Fibroblast of skin of abdomen (primary cell): Measurements from ENCODE around the gene GPANK1.

ENCODE experiments used
- DNase-seq: peaks from one replicate; pipeline ENCODE4 v3.0.0-alpha.2; 2013

The GPANK1 gene

DNA sequence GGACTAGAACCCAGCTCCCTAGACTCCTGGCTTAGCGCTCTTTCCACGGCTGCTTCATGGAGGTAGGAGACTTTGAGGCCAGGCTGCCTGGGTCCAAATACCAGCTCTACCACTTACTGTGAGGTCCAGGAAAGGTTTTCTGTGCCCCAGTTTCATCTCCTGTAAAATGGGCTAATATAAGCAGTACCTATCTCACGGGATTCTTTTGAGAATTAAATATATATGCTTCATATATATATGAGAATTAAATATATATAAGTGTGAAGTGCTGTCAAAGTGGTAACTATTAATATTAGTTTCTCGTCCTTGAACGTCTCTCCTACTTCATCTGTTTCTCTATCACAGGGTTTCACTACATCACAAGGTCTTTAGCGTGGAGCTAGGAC is 26.3 kb upstream of the GPANK1 start:
- no peak for DNase-seq

DNA sequence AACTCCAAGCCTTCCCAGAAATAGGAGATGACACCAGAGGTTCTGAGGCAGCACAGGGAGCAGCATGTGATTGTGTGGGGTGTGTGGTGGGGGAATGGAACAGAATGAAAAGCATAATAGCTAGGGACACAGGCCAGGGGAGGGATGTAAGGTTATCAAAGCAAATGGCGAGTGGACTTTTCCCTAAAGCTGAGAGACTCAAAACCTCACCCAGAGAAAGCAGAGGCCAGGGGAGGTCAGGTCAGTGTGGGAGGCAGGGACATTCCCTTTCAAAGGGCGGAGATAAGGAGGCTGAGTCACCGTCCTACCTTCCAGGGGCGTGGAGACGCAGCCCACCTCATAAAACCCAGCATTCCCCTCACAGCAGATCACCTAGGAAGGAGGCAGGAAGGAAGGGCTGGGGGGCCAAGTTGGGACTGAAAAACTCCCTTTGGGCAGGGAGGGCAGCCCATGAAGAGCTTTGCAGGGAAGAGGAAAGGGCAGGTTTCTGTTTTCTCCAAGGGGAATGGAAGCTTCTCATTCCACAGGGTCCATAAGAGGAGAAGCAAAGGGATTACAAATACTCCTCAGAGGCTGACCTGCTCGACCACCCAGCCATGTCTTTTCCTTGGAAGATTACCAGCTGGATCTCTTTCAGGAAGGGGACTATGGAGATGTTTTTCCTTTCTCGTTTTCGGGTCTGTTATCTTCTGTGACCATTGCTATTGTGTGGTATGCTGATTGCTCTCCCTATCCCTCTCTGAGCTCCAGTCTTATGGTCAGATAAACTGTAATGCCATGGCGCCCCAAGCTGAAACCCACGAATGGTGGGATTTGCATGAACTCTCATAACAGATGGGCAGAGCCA is 25.7 kb upstream of the GPANK1 start:
- DNase-seq = no peak

DNA sequence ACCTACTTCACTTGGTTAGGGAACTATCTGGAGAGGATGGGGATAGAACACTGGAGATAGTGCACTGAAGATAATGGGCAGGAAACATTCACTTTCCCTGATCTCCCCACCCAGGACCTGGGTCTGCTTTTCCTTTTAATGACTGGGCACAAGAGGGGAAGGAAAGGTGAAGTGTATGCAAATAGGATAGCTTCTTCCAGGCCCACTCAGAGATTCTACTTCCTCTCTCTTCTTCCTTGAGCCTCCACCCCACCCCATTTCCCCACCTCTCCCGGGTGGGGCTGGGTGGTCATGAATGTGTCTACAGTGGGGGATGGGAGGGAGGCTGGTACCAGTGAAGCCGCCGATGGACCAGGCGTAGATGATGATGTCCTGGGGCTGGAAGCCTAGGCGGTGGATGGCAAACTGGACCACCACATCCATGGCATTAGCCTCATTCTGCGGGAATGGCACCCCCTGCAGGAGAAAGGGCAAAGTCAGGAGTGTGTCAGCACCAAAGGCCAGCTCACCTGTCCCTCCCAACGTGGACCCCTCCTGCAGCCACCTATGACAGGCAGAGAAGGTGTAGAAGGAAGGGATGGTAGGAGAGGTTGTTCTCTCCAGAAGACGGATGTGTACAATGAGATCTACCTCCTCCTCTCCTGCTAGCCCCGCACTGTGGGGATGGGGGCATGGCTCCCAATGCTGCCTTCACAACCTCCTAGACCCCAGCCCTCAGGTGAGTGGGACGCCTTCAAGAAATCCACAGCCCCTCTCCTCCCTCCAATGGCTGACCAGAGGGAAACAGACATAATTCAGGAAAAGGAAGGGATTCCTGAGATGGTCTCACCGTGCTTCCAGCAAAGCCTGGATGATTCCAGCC is 24.7 kb upstream of the GPANK1 start:
- no peak for DNase-seq

DNA sequence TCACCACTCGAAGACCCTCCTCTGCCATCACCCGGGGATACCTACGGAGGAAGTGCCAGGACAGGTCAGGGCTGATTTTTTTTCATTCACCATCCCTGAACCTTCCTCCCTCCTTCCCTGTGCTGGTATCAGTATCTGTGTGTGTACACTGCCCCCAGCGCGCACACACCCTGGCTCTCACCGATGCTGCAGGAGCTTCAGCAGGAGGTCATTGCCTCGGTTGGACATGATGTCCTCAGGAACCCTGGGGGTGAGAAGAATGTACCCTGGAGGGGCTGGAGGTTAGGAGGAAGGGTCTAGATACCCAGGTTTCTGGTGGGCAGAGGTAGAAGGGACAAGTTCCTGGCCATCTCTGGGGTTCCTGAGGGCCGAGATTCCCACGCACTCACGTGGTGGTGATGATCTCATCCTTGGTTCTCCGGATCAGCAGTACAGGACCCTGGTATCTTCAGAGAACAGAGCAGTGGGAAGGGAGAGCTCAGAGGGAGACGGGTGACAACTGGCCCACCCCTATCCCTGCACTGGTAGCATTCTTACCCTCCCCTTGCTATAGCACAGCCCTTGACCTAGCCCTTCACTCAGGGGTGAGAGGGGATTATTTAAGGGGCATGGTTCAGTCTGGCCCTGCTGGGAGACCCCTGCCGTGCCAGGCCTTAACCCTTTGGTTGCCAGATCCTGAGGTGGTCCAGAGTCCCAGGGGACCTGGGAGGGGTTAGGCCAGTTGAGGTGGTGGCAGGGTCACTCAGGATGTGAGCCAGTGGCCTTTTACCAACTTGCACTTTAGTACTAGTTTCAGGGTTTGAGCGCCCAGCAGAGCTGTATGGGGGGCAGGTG is 23.3 kb upstream of the GPANK1 start:
- DNase-seq = no peak

DNA sequence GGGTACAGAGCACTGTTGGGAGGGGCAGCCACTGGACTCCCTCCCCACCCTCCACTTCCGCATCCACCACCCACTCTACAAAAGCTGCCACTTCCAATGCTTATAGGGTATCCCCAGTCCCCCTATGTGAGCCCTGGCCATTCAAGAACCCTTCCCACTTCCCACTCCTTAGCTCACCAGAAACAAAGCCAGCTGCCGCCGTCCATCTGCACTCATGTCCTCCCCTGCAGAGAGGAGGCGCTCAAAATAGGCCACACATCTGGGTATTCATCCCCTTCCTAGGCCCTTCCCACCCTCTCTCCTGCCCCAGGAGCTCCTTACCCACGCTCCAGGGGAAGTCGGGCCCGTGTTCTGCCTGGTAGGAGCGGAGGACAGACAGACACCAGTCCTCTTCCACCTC is 22.5 kb upstream of the GPANK1 start:
- no peak for DNase-seq

DNA sequence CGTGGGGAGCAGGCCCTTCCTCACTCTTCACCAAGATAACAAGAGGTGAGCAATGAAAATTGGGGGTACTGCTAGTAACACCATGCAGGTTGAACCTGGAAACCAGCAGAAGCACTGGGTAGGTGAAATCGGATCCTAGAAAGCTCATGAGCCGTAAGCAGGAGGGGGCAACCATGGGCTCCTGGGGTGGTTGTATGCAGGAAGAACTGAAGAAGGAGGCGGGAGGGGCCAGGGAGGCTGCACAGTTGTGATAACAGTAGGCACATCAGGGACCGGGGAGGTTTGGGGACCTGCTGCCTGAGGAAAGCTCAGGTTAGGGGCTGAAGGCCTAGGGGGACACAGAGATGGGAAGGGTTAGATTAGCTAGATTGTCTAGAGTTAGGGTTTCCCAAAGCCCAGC is 21.7 kb upstream of the GPANK1 start:
- no peak for DNase-seq

DNA sequence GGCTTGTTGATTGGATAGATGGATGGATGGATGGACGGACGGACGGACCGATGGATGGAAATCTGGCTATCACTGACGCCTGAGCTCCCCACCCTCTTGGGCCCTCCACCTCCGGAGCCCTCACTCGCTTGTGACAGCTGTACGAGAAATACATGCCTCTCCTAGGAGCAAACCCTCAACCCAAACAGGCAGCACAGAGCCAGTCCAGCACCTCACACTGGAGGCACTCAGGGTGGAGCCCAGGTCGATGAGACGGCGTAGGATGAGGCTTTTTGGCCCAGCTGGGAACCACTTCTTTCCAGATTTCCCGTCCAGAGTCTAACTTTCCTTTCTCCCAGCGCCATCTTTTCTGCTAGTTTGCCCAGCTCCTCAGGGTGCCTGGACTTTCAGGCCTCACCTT is 18.8 kb upstream of the GPANK1 start:
- DNase-seq = no peak

DNA sequence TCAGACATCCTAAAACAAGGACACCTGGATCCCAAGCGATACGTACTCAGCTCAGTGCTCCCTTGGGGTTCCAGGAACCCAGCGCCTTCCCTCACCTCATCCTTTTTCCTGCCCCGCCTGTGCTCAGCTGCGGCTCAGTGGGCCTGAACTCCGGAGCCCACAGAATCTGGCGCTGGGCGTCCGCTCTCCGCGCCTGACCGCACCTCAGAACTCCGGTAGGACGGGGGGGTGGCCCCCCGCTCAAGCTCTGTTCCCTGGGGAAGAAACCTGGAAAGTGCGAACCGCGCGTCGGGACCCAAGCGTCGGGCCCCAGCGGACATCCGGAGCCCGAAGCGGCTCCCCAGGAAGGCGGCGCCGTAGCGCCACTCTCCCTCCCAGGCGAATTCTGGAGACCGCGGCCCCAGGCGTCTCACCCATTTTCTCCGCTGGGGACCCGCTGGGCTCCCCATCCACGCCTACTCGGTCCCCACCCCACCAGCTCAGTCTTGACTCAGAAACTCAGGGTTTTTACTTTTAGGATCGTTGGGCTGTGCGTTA is 16.4 kb upstream of the GPANK1 start:
- DNase-seq = peak; percentile 38

DNA sequence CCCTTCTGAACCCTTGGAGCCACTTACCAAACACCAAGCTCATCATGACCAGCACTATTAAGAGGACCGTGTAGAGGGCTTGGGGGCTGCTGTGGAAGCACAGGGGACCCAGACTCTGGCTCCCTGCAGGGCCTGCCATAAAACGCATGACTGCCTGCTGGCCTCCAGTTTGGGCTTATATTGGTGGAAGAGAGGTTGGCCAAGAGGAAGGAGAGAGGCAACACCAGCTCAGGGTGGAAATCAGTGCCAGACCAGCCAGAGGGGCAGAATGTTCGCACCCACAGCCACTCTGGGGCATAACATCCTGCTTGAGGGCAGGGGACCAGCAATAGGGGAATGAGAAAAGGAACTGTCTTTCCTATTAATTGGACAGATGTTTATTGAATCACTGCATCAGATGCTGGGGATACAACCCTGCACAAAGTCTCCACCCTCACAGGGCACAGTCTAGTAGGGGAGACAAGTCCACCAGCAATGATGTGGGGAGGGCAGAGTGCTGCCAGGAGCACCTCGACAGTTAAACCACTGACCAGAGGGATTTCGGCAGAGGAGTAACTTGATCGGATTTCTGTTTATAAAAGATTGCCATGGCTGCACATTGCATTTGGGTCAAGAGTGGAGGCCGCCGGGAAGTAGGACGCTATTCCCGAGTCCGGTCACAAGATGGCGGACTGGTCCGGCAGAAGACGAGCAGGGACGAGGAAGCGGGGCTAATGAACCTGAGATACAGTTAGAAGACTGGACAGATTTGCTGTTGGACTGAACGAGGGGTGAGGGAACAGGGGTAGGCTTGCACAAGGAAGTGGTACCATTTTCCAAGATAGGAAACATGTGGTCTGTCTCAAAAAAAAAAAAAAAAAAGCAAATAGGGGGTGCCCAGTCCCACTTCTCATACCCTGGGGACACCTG is 15.7 kb upstream of the GPANK1 start, which contains the start of gene LY6G5C:
LY6G5C (minus strand) TSS at position 842 of the 909 bp plus-strand sequence; CDS start at position 148, 694 bp downstream.
- DNase-seq = peak; percentile 82

DNA sequence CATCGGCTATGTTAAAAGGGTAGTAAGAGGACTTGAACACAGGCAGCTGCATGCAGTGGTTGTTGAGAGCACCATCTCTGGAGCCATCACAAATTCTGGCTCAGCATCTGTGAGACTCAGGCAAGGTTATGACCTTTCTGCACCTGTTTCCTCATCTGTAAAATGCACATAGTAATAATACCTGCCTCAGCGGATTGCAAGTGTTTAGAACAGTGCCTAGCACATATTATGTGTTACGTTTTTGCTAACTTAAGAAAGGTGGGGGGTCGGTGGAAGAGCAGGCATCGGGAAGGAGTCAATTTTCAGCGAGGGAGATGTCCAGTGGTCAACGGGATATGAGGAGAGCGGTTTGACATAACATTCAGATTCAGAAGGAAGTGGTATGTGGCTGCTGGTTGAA is 13.2 kb upstream of the GPANK1 start:
- DNase-seq = no peak

DNA sequence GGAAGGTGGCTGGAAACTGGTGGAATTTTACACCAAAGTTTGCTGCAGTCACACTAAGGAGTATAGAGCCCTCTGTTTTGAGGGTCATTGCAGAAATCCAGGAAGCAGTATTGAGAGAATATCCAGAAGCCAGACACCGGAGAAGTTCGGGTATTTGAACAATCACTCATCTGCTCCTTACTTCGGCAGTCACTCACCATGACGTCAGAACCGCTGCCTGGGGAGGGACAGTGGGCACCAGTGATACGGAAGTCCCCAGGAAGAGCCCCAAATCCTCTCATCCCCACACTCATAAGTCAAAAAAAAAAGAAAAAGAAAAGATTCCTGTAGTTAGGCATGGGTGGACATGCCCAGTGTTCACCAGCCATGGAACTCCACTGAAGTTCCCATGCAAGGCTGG is 12.1 kb upstream of the GPANK1 start:
- DNase-seq = no peak

DNA sequence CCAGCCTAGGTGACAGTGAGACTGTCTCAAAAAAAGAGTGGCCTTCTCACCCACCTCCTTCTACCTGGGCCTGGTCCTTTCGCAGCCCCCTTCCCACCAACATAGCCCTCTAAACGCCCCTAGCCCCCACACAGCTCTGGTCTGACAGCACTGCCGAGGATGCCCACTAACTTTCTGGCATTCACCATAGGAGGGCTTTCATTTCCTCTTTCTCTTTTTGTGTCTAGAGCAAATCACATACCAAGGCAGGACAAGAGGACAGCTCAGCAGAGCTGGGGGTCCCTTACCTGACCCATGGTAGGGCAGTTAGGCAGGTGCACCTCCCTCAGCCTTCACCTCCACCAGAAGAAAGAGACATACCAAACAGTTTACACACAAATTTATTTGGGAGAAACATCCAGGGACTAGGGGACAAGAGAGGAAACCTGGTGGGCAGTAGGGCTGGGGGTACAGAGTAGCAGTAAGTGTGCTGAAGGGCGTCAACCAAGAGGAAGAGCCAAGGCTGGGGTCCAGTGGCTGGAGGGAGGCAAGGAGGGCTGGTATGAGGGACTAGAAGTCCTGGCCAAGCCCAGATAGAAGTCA is 11.6 kb upstream of the GPANK1 start:
- no peak for DNase-seq

DNA sequence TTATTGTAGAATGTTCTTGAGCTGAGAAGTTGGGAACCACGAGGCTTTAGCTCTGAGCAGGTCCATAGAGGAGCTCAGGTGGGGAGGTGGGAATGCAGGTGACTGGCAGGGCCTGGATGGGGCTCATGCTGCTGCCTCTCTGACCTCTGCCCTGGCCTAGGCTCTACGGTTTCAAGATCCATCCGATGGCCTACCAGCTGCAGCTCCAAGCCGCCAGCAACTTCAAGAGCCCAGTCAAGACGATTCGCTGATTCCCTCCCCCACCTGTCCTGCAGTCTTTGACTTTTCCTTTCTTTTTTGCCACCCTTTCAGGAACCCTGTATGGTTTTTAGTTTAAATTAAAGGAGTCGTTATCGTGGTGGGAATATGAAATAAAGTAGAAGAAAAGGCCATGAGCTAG is 4.9 kb upstream of the GPANK1 start, which contains the start of gene LY6G5B:
LY6G5B (plus strand) TSS at position 301 of the 400 bp plus-strand sequence. CDS start 975 bp downstream, outside the sequence.
- DNase-seq = no peak

DNA sequence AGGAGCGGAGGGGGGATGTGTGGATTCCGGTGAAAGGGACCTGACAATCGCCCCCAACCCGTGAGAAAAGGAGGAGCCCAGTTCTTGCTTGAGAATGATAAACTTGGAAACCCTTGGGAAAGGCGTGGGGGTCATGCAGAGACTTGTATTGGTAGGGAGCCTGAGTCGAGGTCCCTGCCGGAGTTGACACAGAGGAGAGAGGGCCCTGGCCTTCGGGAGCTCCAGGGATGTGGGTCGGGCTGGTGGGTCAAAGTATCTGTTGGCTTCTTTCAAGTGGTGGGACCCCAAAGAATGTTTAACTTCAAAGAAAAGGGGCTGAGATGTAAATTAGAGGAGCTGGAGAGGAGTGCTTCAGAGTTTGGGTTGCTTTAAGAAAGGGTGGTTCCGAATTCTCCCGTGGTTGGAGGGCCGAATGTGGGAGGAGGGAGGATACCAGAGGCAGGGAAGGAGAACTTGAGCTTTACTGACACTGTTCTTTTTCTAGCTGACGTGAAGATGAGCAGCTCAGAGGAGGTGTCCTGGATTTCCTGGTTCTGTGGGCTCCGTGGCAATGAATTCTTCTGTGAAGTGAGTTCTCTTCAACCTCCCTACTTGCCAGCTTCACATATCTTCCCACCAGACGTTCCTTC is 1.7 kb upstream of the GPANK1 start:
- no peak for DNase-seq

DNA sequence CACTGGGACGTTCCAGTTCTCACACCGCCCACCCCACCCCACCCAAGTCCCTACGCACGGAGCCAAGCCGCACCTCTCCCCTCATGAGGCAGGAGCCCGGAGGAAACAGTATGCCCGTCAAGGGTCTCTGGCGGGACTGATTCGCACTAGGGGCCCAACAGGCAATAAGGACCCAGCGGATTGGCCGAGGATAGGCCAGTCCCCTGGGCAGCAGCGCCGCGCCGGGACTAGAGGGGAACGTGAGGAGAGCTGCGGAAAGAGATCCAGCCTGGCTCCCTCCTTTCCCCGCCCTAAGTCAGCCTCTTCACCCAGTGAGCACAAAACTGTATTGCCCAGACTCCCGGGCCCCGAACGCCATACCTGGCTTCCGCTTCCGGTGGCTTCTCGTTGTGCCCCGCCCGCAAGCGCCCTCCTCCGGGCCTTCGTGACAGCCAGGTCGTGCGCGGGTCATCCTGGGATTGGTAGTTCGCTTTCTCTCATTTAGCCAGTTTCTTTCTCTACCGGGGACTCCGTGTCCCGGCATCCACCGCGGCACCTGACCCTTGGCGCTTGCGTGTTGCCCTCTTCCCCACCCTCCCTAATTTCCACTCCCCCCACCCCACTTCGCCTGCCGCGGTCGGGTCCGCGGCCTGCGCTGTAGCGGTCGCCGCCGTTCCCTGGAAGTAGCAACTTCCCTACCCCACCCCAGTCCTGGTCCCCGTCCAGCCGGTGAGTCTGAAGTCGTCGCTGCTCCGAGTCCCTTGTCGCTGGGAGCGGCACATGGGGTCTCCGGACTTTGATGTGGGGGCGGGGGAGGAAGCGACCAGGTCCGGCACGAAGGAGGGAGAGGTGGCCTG is 922 bp upstream of the GPANK1 start, which contains the start of gene CSNK2B:
CSNK2B (plus strand) TSS at position 580 of the 836 bp plus-strand sequence. CDS start 752 bp downstream, outside the sequence.
- DNase-seq = peak; percentile 97

DNA sequence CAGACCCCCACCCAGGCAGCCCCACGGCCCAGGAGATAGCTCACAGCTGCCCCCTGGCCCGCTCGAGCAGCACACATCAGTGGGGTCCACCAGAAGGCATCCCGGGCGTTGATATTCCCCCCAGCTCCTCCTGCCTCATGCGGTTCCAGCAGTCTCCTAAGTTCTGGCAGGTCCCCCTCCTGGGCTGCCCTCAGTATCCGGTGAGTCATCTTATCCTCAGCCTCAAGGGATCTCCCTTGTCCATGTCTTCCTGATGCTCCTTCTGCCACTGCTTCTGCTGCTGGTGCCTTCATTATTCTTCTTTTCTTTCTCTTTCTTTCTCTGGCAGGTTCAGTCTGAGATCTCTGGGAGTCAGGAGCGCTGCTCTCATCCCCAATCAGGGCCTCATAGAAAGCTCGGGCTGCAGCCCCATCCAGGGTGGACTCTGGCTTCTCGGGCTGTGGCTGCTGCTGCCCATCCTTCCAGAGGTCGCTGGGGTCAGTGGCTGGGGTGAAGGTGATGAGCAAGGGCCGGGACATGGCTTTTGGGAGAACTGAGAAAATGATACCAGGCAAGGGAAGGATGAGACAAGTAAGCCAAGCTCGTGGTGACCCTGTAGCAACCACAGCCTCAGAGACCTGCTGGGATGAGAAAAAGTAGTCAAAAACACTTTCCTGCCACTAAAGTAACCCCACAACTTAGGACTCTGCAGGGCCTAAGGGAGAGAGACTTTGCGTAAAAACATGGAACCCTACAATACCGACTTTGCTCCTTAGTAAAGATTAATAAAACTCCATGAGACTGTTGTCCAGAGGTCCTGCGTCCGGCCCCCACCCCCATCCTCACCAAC is 622 bp downstream of the GPANK1 start:
- DNase-seq = peak; percentile 79

DNA sequence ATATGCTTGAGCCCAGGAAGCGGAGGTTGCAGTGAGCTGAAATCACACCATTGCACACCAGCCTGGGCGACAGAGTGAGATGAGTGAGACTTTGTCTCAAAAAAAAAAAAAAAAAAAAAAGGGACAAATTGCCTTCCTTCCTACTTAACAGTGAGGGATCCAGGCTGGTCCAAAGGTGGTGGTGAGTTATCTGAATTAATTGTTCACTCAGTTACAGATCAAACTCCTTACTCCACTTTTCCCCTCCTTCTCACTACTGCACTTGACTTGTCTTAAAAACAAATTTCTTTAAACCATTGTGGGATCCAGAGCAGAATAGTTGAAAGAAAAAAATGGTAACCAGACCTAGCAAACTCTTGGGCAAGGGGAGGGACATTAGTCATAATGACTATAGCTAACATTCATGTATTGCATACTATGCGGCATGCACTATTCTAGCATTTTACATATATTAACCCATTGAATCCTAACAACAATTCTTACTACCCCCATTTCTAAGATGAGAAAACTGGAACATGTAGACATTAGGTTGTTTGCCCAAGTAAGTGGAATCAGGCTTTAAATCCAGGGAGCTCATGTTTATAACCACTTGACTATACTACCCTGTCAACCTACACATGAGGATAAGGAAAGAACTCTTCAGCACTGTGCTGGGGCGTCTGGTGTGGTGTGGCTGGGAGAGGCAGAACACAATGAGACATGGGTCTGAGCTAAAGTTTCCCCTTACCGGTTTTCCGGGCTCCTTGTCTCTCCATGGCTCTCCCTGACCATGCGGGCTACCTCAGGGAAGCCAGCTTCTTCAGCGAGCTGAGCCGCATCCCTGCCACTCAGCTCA is 1.5 kb downstream of the GPANK1 start:
- DNase-seq = peak; percentile 46
